ENCODE measurements around the gene BIRC3.
"Not testable (repeated sequence)": the region's sequence is repeated elsewhere in the genome, so short reads cannot be mapped to it uniquely, and the experiment has no call there.

- not testable (repeated sequence) for TF ChIP-seq CTCF (conservative IDR thresholded peaks at IDR 0.05; ENCODE audit: low read length); EZH2phosphoT487 (IDR thresholded peaks at IDR 0.05; ENCODE audit: borderline replicate concordance, low read depth, low read length)
Observed at GRCh38 chr11:102300837-102301236, 16.4 kb upstream of the BIRC3 start.
